Measurements from ENCODE around the gene ITGB2.

Gene ITGB2

DNA sequence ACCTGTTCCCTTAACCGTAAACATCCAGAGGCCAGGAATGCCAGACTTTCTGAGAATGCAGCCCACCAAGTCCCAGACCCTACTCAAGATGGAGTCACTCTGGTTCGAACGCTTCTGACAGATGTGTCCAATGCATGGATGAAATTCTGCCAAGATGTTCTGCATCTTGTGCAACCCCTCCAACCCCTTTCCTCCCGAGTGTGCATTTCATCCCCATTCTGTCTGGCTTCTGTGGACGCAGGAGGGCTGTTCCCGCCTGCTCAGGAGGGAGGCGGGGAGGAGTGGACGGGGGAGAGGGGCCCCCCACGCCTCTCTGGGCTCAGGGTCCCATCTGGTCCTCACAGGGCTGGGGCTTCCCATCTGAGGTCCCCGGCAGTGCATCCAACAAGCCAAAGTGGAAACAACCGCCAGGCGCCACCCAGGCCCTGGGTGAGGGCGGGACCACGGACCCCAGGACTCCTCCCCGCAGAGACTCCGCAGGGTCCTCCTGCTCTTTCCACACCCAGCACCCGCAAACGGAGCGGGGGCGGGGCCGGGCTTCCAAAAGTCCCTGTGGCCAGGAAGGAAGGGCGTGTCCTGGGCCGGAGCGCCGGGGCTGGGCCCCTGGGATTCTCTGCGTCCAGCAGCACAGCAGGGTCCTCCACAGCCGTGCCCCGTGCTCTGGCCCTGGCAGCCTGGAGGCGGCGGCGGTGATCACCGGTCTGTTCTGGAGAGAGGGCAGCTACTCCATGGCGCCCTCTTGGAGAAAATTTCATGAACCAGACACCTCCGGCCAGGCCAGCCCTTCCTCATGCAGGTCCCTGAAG lies 75.1 kb downstream of the ITGB2 start:
- TF ChIP-seq CTCF (IDR thresholded peaks at IDR 0.05; ENCODE audit: low read depth, low read length) = peak; percentile 60
- in situ Hi-C loops (cut with HindIII; ENCODE audit: low sequenced_read_pairs) = no loop called here
- H3K4me3 ChIP-seq (ENCODE audit: low read depth, low read length) = peak overlapping the region; percentile 30
- DNase-seq (ENCODE audit: low read depth, low spot score) = peak; percentile 48

DNA sequence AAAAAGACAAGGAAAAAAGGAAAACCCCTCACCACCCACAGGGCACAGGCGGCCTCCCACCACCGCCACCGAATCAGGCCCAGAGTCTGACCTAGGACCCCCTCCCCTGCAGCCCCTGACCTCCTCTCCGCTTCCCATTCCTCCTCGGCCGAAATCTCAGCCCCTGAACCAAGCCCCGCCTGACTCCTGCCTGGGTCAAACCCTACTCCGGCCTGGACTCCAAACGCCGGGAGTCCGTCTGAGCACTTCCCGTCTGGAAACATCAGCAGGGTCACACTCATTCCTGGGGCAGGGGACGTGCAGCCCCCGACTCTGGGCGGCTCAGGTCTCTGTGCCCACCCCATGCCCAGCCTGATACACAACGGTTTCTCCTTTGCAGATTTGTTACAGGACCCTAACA lies 76.4 kb downstream of the ITGB2 start:
- in situ Hi-C loops (cut with HindIII; ENCODE audit: low sequenced_read_pairs) = no loop called here
- no peak for DNase-seq (ENCODE audit: low read depth, low spot score)
- no peak for TF ChIP-seq CTCF (IDR thresholded peaks at IDR 0.05; ENCODE audit: low read depth, low read length)
- no peak overlapping the region for H3K4me3 ChIP-seq (ENCODE audit: low read depth, low read length)

DNA sequence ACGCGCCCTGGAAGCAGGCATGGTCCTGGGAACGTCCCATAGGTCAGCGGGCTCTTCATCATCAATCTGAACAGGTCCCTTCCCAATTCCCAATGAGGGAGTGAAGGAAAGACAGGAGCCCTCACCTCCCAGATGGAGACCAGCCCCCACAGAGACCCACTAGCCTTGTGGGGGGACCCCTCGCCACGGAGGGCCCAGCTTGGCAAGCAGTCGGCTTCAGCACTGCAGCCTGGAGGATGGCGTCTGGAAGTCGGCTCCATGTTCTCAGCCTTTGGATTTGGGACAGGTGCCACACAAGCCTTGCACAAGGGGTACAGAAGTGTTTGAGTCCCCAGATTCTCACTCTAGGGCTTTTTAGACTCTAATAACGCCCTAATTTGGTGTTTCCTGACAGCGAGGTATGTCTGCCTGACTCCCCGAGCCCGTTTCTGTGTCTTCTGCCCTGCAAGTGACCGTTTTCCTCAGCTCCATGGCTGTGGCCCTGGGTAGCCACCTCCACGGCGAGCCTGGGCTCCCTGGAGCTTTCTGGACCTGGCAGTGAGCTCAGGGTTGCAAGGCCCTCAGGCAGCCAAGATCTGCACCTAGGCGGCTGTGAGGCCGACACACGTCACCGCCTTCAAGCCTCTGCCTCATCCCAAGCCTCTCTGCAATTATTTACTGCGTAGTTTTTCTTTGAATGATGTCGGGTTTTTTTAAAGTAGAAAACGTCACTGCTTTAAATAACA lies 77.8 kb downstream of the ITGB2 start:
- in situ Hi-C loops (cut with HindIII; ENCODE audit: low sequenced_read_pairs) = no loop called here
- TF ChIP-seq CTCF (IDR thresholded peaks at IDR 0.05; ENCODE audit: low read depth, low read length) = no peak
- no peak overlapping the region for H3K4me3 ChIP-seq (ENCODE audit: low read depth, low read length)
- DNase-seq (ENCODE audit: low read depth, low spot score) = no peak

DNA sequence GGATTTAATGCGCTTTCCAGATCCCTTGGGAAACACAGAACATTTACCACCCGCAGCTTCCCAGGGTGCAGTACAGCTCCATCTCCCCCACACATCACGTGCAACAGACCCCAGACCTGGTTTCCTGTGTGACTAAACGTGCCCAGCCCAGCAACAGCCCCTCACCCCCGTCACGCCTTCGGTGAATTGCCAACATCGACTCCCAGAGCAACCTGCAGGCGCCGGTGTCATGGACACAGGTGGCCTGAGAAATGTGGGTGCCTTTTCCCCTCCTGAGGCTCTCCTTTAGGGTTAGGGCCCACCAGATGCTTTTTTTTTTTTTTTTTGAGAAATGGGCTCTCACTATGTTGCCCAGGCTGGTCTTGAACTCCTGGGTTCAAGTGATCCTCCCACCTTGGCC lies 78.6 kb downstream of the ITGB2 start:
- no peak overlapping the region for H3K4me3 ChIP-seq (ENCODE audit: low read depth, low read length)
- in situ Hi-C loops (cut with HindIII; ENCODE audit: low sequenced_read_pairs) = no loop called here
- DNase-seq (ENCODE audit: low read depth, low spot score) = no peak
- TF ChIP-seq CTCF (IDR thresholded peaks at IDR 0.05; ENCODE audit: low read depth, low read length) = no peak

- no peak for DNase-seq (ENCODE audit: low read depth, low spot score)
- in situ Hi-C loops (cut with HindIII; ENCODE audit: low sequenced_read_pairs) = no loop called here
- H3K4me3 ChIP-seq (ENCODE audit: low read depth, low read length) = no peak overlapping the region
- TF ChIP-seq CTCF (IDR thresholded peaks at IDR 0.05; ENCODE audit: low read depth, low read length) = no peak
These were observed 79.9 kb downstream of the ITGB2 start for GRCh38 chr21:44840771-44841170.

GRCh38 chr21:44838951-44839350 lies 81.7 kb downstream of the ITGB2 start:
- in situ Hi-C loops (cut with HindIII; ENCODE audit: low sequenced_read_pairs) = no loop called here
- no peak for DNase-seq (ENCODE audit: low read depth, low spot score)
- H3K4me3 ChIP-seq (ENCODE audit: low read depth, low read length) = no peak overlapping the region
- TF ChIP-seq CTCF (IDR thresholded peaks at IDR 0.05; ENCODE audit: low read depth, low read length) = no peak
